Suppressor macrophage treated with lipopolysaccharide for 1 hour (primary cell): Measurements from ENCODE around the gene TCP11.

Experiments
- DNase-seq, 3 donors: peaks; one replicate each; pipeline ENCODE4 v3.0.0-alpha.2; 2020 to 2022

The TCP11 gene

GRCh38 chr6:35141007-35141655, at the start of gene TCP11:
TSS of gene TCP11 (minus strand) at chr6:35141339. CDS start at chr6:35140870, 469 bp downstream.
- DNase-seq: peak; percentile 55 to 73 (median 59)

GRCh38 chr6:35190306-35190705, 49.2 kb upstream of the TCP11 start:
- no peak for DNase-seq

GRCh38 chr6:35188886-35189285, 47.7 kb upstream of the TCP11 start:
- no peak for DNase-seq

GRCh38 chr6:35186571-35186970, 45.4 kb upstream of the TCP11 start:
- no peak for DNase-seq

GRCh38 chr6:35185971-35186370, 44.8 kb upstream of the TCP11 start:
- DNase-seq: no peak

- DNase-seq: no peak
These were observed 44.2 kb upstream of the TCP11 start for GRCh38 chr6:35185302-35185681.

GRCh38 chr6:35184580-35185301, 43.6 kb upstream of the TCP11 start:
- DNase-seq: no peak

- DNase-seq: no peak
These were observed 42.8 kb upstream of the TCP11 start for GRCh38 chr6:35183935-35184334.

GRCh38 chr6:35183281-35183680, 42.1 kb upstream of the TCP11 start:
- DNase-seq: no peak

- DNase-seq: peak; percentile 14 to 38 (median 18)
These were observed 40.9 kb upstream of the TCP11 start for GRCh38 chr6:35181933-35182612.

- no peak for DNase-seq
These were observed 40.3 kb upstream of the TCP11 start for GRCh38 chr6:35181308-35181932.

GRCh38 chr6:35179901-35180535, 38.9 kb upstream of the TCP11 start:
- no peak for DNase-seq

- no peak for DNase-seq
These were observed 38.0 kb upstream of the TCP11 start for GRCh38 chr6:35178932-35179832.

- no peak for DNase-seq
These were observed 36.9 kb upstream of the TCP11 start for GRCh38 chr6:35178012-35178411.

- no peak for DNase-seq
These were observed 36.5 kb upstream of the TCP11 start for GRCh38 chr6:35177596-35177995.

- DNase-seq: no peak
These were observed 36.0 kb upstream of the TCP11 start for GRCh38 chr6:35177157-35177556.

GRCh38 chr6:35176301-35177024, 35.3 kb upstream of the TCP11 start:
- no peak for DNase-seq

GRCh38 chr6:35174501-35174900, 33.4 kb upstream of the TCP11 start:
- no peak for DNase-seq

GRCh38 chr6:35174088-35174434, 32.9 kb upstream of the TCP11 start:
- no peak for DNase-seq

GRCh38 chr6:35173427-35174087, 32.4 kb upstream of the TCP11 start:
- no peak for DNase-seq

GRCh38 chr6:35173044-35173426, 31.9 kb upstream of the TCP11 start:
- DNase-seq: no peak
